Cardiac septum (tissue), 1 donor: ENCODE data around the gene SDR39U1. TPM values are rescaled to one million over a fixed set of nuclear protein-coding genes. Genes with fewer than 3 reads are reported as not detected.
"Not testable (repeated sequence)": the region's sequence is repeated elsewhere in the genome, so short reads cannot be mapped to it uniquely, and the experiment has no call there.

Experiments
- DNase-seq: peaks from one replicate; pipeline ENCODE4 v3.0.0-alpha.2; 2020; ENCODE audit warnings: low spot score
- intact Hi-C: fragments of 100-400 bp; cut with DNase I; formaldehyde crosslinking; loops from one replicate; pipeline ENCODE4 v1.14.0; 2022
- long read RNA-seq: library from polyadenylated mRNA; unstranded; transcript quantifications from one replicate; pipeline ENCODE4 v2.0.0, GENCODE V29; 2021
- total RNA-seq: library from RNA; stranded (reverse); fragmentation: NEBNext Ultra II Directional; extraction: Animal tissue kit (Norgen Biotek cat#: 25700); gene quantifications from one replicate; pipeline ENCODE4 v1.2.1, GENCODE V29; 2021
- donor health status: DM: no; HTN: no; CAD: no.

The SDR39U1 gene, protein sequence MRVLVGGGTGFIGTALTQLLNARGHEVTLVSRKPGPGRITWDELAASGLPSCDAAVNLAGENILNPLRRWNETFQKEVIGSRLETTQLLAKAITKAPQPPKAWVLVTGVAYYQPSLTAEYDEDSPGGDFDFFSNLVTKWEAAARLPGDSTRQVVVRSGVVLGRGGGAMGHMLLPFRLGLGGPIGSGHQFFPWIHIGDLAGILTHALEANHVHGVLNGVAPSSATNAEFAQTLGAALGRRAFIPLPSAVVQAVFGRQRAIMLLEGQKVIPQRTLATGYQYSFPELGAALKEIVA
- 58.5 TPM for total RNA-seq
- long read RNA-seq, transcript SDR39U1-203 (5 exons, 1,507 nt) = minor isoform, 7 of 83 reads
- long read RNA-seq, transcript SDR39U1-205 (2 exons, 648 nt) = major isoform, 18 of 83 reads
- long read RNA-seq, transcript SDR39U1-209 (4 exons, 1,203 nt) = minor isoform, 6 of 83 reads
- long read RNA-seq, transcript SDR39U1-201 (6 exons, 1,233 nt) = minor isoform, 16 of 83 reads
- long read RNA-seq, partial matches to known transcripts = 1 of 83 reads
- long read RNA-seq, other reads (novel, unspliced or antisense) = 30 of 83 reads

DNA sequence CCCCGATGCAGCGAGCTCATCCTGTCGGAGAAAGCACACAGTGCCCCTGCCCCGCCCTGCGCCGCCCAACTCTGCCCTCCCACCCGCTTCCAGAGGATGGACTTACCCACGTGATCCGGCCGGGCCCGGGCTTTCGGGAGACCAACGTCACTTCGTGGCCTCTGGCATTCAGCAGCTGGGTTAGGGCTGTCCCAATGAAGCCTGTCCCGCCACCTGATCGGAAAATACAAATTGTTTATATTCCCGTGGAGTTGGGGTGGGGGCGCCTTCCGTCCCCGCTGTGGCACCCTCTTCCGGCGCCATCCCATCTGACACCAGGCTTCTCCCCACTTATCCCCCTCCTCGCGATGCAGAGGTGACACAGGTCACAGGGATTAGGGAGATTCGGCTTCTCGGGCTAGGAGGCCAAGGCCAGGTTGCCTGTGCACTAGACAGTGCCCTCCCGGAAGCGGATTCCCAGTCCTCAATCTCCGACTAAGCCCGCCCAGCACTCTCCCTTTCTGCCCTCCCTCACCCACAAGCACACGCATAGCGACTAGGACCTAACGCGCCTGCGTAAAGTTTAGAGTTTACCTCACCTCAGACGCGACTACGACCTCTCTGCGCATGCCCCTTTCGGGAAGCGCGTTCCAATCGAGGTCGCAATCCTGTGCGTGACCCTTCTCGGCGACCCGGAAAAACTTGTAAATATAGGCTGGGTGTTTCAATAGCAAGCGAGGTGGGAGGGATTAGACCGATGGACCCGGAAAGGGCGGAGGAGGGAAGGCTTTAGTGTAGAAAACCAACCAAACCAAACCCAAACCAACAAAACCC lies at the start of gene SDR39U1:
Gene SDR39U1, minus strand, starts transcription at position 537 of the 813 bp plus-strand sequence. Its CDS starts 7 bp downstream, at position 530.
- DNase-seq = peak; percentile 98
- intact Hi-C loops = no loop called here

DNA sequence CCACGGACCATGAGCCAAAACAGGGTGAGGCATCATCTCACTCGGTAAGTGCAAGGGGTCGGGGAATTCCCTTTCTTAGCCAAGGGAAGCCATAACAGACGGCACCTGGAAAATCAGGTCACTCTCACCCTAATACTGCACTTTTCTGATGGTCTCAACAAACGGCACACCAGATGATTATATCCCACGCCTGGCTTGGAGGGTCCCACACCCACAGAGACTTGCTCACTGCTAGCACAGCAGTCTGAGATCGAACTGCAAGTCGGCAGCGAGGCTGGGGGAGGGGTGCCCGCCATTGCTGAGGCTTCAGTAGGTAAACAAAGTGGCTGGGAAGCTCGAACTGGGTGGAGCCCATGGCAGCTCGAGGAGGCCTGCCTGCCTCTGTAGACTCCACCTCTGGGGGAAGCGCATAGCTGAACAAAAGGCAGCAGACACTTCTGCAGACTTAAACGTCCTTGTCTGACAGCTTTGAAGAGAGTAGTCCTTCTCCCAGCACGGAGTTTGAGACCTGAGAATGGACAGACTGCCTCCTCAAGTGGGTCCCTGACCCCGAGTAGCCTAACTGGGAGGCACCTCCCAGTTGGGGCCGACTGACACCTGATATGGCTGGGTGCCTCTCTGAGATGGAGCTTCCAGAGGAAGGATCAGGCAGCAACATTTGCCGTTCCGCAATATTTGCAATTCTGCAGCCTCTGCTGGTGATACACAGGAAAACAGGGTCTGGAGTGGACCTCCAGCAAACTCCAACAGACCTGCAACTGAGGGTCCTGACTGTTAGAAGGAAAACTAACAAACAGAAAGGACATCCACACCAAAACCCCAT lies 49.2 kb upstream of the SDR39U1 start:
- intact Hi-C loops, DNase-seq: not testable (repeated sequence)

DNA sequence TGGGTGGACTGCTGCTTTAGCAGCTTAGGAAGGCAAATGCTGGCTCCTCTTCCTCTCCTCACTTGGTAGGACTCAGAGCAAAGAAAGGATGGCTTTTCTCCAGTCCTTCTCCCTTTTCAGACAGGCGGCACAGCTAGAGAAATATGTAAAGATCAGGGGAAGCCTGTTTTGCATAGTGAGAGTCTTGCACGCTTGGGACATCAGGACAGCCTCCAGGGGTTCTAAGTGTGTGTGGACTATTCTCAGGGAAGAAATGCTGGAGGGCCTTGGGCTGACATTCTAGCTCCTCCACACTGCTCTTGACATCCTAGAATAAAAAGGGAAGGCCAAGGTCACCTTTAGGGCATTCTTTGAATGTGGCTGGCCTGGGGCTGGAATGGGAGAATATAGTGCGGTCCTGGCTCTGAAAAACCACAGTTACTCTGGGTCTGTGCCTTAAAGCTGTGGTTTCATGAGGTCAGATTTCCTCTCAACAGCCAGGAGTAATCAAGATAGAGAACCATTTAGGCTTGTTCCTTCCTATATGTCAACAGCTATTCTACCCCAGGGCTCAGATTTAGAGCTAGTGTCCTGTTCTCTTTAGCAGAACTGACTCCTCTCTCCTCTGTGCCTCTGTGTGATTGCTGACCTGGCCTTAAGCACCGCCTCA lies 41.2 kb upstream of the SDR39U1 start:
- intact Hi-C loops = no loop called here
- DNase-seq = no peak

DNA sequence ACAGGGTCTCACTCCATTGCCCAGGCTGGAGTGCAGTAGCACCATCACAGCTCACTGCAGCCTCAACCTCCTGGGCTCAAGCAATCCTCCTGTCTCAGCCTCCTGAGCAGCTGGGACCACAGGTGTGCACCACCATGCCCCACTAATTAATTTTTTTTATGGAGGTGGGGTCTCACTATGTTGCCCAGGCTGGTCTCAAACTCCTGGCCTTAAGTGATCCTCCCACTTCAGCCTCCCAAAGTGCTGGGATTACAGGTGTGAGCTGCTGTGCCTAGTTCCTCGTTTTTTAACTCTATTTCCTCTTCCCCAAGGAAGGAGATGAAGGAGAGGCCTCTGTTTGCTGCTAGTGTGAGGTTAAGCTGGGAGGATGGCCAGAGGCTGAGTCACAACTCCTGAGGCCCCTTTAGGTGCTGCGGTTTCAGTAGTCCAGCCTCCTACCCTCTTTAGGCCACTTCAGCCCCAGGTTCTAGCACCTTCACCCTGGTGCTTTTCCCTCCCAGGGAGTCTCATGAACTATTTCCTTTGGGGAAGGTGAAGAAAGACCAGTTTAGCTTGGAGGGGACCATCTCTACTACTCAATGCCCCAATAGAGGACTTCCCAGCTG lies 40.2 kb upstream of the SDR39U1 start:
- DNase-seq, intact Hi-C loops: not testable (repeated sequence)

DNA sequence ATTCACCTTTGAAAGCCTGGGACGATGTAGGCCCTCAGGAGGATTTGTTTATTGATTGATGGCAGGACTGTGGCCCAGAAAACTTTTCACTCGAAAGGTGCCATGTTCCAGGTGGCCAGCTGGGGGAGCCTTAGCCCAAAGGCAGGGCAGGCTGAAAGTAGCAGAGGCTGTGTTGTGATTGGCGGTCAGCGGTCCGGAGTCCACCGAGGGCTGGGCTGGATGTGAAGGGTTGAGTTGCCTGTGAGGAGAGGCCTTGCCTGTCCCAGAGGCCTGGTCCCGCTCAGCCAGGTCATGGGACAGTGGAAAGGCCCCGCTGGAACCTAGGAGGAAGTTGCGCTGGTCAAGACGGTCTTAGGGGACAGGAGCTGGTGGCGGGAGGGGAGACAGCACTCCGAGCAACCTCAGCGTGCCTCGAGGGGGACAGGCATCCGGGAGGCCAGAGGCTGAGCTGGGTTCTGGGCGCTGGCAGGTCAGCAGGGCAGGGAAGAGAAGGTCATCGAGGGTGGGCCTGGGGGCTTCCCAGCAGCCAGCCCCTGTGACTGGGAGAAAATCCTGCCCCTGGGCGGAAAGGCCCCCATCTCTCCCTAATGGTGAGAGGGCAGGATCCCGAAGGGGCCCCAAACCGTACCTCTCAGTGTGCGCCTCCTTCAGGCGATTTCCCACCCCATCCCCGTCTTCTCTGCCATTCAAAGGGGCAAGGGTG lies 39.2 kb upstream of the SDR39U1 start:
- no peak for DNase-seq
- intact Hi-C loops = no loop called here

DNA sequence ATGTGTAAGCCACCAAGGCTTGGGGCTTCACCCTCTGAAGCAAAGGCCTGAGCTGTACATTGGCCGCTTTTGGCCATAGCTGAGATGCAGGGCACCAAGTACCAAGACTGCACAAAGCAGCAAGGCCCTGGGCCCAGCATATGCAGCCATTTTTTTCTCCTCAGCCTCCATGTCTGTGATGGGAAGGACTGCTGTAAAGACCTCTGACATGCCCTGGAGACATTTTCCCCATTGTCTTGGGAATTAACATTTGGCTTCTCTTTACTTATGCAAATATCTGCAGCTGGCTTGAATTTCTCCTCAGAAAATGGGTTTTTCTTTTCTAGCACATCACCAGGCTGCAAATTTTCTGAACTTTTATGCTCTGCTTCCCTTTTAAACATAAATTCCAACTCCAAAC lies 37.4 kb upstream of the SDR39U1 start:
- DNase-seq, intact Hi-C loops: not testable (repeated sequence)

DNA sequence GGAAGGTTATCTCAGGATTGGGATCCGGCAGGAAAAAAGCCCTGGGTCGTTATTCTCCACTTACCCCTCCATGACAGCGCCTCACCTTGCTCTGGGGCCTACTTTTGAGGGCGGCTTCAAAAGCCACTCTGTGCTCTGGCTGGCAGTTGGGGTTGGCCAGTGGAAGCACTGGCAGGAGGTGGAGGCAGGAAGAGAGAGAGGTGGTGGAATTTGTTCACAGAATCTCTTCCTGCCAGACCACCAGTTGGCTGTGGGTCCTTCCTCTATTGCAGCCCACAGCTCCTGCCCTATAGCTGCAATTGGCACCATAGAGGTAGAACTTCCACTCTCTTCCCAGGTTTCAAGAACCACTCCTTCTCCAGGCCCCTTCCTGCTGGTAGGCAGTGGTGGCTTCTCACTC lies 32.7 kb upstream of the SDR39U1 start:
- DNase-seq = no peak

DNA sequence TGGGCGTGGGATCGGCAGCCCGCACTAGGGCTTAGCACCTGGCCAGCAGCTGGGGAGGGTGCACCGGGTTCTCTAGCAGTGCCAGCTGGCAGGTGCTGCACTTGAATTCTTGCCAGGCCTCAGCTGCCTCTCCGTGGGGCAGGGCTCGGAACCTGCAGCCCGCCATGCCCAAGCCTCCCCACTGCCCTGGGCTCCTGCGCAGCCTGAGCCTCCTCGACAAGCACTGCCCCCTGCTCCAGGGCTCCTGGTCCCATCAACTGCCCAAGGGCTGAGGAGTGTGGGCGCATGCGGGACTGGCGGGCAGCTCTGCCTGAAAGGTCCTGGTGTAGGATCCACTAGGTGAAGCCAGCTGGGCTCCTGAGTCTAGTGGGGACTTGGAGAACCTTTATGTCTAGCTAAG lies 30.6 kb upstream of the SDR39U1 start:
- intact Hi-C loops = no loop called here
- no peak for DNase-seq

More for the DNA sequence above, 32.7 kb upstream of the SDR39U1 start:
- intact Hi-C loops = no loop called here

DNA sequence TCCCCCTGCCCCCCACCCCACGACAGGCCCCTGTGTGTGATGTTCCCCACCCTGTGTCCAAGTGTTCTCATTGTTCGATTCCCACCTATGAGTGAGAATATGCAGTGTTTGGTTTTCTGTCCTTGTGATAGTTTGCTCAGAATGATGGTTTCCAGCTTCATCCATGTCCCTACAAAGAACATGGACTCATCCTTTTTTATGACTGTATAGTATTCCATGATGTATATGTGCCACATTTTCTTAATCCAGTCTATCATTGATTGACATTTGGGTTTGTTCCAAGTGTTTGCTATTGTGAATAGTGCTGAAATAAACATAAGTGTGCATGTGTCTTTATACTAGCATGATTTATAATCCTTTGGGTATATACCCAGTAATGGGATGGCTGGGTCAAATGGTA lies 27.9 kb upstream of the SDR39U1 start:
- intact Hi-C loops, DNase-seq: not testable (repeated sequence)

DNA sequence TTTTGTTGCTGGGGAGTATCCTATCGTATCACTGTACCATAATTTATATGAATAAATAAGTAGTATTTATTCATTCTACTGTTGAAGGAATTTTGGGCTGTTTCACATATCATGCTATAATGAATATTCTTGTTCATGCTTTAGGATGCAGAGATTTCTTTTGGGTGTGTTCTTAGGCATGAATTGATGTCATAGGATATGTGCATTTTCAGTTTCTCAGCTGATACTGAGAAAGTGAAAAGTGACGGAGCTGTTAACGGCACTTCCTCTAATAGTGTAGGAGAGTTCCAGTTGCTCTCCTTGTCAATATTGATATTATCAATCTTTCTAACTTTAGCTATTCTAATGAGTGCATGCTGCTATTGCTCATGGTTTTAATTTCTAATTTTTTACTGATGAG lies 23.2 kb upstream of the SDR39U1 start:
- intact Hi-C loops = no loop called here
- no peak for DNase-seq

DNA sequence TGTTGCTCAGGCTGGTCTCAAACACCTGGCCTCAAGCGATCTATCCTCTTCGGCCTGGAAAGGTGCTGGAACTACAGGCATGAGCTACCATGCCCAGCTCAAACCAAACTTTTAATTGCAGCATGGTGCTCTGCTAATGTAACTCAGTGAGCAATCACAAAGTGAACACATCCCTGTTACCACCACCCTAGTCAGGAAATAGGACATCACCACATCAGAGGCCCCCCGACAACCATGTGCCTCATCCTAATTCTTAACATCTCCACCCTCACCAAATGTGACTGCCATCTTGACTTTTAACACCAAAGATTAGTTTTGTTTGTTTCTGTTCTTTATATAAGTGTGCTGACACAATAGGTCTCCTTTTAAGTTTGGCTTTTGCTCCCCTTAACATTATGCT lies 22.8 kb upstream of the SDR39U1 start:
- no peak for DNase-seq
- intact Hi-C loops = no loop called here

DNA sequence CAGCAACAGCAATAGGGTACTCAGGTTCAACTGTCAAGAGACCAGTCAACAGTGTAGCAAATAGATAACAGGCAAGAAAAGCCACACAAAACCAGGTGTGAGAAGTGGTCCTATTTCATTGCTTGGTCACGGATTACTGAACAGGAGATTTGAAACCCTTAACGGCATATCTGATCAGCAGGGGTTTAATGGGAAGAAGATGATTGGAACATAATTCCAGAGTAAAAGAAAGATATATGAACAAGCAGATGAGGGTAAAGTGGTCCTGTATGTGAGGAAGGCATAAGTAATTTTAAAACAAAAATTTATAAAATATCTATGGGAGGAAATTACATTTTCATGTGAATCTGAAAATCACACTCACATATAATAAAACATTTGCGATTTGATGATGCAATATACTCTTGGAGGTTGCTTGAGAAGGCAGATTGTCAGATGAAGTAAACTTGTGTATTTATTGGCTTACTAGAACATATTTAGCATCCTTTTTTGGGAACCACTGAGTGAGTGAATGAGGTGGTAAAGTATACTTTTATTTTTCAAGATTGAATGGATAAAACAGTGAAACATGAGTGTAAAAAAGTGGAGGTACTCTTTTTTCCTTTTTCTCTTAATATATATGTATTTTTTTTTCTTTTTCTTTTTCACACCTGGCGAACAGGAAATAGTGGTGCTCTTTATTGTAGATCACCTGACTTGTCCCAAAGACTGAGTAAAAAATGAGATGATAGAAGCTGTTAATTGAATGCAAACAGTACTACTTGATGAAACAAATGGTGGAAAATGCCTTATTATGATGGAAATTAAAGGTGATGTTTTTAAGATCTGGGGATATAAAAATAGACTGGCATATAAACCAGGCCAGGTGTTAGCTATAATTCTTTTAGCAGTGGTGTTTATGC lies 21.6 kb upstream of the SDR39U1 start:
- intact Hi-C loops = no loop called here
- no peak for DNase-seq

DNA sequence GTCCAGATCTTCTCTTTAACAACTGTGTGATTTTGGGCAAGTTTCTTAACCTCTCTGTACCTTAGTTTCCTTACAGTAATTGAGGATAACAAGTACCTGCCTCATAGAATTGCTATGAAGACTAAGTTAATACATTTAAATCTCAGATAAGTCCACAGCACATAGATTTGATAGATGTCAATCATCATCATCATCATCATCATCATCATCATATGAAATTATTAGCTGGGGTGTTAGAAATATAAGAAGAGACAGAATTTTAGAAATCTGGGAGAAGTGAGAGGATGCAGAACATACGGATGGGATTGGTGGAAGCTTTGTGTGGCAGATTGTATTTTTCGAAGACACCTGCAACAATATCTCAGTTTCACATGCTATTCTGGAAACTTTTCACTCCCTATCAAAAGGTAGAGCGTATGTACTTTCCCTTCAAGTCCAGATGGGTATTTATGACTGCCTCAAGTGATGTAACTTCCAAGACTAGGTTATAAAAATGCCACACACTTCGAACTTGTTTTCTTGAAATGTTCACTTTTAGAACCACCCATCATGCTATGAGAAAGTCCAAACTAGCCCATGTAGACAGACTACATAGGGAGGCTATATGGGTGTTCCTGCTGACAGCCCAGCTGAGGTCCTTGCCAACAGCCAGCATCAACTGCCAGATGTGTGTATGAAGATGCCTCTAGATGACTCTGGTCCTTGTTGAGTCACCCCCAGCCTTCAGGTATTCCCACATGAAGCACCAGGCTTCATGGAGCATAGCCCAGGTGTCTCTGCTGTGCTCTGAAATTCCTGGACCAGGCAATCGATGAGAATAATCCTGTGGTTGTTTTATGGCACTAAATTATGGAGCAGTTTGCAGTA lies 20.7 kb upstream of the SDR39U1 start:
- intact Hi-C loops = no loop called here
- DNase-seq = no peak

DNA sequence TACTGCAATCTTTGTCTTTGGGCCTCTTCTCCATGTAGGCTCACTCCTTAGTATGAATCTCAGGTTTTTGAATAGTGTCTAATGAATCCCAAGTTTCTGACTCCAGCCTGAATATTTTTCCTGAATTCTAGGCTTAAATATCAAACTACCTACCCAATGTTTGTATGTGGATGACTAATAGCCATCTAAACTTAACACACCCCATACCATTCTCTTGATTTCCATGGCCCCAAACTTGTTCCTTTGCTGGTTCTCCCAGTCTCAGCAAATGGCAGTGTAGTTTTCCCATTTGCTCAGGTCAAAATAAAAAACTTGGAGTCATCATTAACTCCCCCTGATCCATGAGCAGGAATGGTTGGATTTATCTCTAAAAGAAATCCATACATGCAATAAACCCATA lies 18.8 kb upstream of the SDR39U1 start:
- no peak for DNase-seq
- intact Hi-C loops = no loop called here

DNA sequence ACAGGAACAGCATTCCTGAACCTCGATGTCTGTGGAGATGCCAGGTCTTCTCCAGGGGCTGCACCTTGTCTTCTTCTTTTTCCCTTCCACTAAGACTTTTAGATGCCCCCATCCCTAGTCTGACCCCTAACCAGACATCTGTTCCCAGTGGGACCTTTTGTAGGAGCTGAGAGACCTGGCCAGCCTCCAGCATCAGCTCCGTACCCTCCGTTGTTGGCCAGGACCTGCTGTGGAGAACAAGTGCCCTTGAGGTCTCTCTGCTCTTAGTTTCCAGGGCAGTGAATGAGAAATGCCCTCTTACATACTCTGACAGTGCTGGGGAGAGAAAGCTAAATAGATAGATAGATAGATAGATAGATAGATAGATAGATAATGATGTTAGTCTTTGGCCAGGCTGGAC lies 16.8 kb upstream of the SDR39U1 start:
- no peak for DNase-seq
- intact Hi-C loops = no loop called here

DNA sequence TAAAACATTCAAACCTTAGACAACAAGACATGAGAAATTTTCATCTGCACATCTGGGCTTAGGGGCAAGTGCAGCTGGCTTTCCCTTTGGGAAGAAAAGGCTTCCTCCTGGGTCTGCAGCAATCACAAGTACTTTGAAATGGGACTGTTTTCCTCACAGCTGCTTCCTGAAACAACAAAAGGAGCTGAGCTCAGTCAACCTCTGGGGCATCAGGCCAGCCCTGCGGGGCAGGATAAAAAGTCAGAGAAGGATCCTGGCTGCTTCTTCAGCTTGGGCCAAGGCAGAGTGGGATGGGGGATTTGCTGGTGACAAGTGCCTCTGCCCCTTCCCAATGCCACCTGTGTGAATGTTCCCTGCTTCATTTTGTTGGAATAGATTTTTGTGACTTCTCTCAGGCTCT lies 16.2 kb upstream of the SDR39U1 start:
- intact Hi-C loops = no loop called here
- DNase-seq = no peak
